SK-N-SH treated with all-trans-retinoic acid at 6 μM for 48 hours (cell line): Measurements from ENCODE around the gene TOM1L2.

Experiments used
- ATAC-seq: fragments of 200-7000 bp; cut with Tn5 transposase; 3 replicates; pipeline ENCODE4 v1.9.1; 2020; ENCODE audit warnings: mild to moderate bottlenecking, moderate library complexity
- CSDC2 ChIP-seq: fragments of 250-450 bp; sonication (Bioruptor Pico); IDR thresholded peaks from 2 replicates; pipeline ENCODE4 v1.5.0; 2020; ENCODE audit warnings: mild to moderate bottlenecking, moderate library complexity
- CSRNP3 ChIP-seq: fragments of 250-450 bp; sonication (Bioruptor Pico); IDR thresholded peaks from 2 replicates; pipeline ENCODE4 v1.5.1; 2021; ENCODE audit warnings: mild to moderate bottlenecking, moderate library complexity
- ESRRG ChIP-seq: fragments of 250-450 bp; sonication (Bioruptor Pico); IDR thresholded peaks from 2 replicates; pipeline ENCODE4 v1.6.1; 2021; ENCODE audit warnings: mild to moderate bottlenecking
- GLIS3 ChIP-seq: fragments of 250-450 bp; sonication (Bioruptor Pico); IDR thresholded peaks from 2 replicates; pipeline ENCODE4 v1.5.0; 2020; ENCODE audit warnings: mild to moderate bottlenecking, moderate library complexity
- ISL1 ChIP-seq: fragments of 250-450 bp; sonication (Bioruptor Pico); IDR thresholded peaks from 2 replicates; pipeline ENCODE4 v2.1.2; 2022; ENCODE audit warnings: mild to moderate bottlenecking, moderate library complexity
- OSR1 ChIP-seq: fragments of 250-450 bp; sonication (Bioruptor Pico); IDR thresholded peaks from 2 replicates; pipeline ENCODE4 v1.8.0; 2022; ENCODE audit warnings: moderate library complexity, mild to moderate bottlenecking, inconsistent platforms
- PPARA ChIP-seq: fragments of 250-450 bp; sonication (Bioruptor Pico); IDR thresholded peaks from 2 replicates; pipeline ENCODE4 v1.5.0; 2020; ENCODE audit warnings: mild to moderate bottlenecking, borderline replicate concordance
- RARB ChIP-seq: fragments of 250-450 bp; sonication (Bioruptor Pico); IDR thresholded peaks from 2 replicates; pipeline ENCODE4 v1.8.0; 2021; ENCODE audit warnings: mild to moderate bottlenecking, moderate library complexity
- SNAI2 ChIP-seq: fragments of 250-450 bp; sonication (Bioruptor Pico); IDR thresholded peaks from 2 replicates; pipeline ENCODE4 v1.5.0; 2020; ENCODE audit warnings: mild to moderate bottlenecking, moderate library complexity
- TCF4 ChIP-seq: fragments of 250-450 bp; sonication (Bioruptor Pico); IDR thresholded peaks from 2 replicates; pipeline ENCODE4 v1.8.0; 2021; ENCODE audit warnings: mild to moderate bottlenecking, moderate library complexity, borderline replicate concordance
- TOX ChIP-seq: fragments of 250-450 bp; sonication (Bioruptor Pico); IDR thresholded peaks from 2 replicates; pipeline ENCODE4 v1.8.0; 2021; ENCODE audit warnings: mild to moderate bottlenecking, moderate library complexity, borderline replicate concordance
- TSHZ2 ChIP-seq: fragments of 250-450 bp; sonication (Bioruptor Pico); IDR thresholded peaks from 2 replicates; pipeline ENCODE4 v1.5.0; 2020; ENCODE audit warnings: mild to moderate bottlenecking, moderate library complexity
- ZC3H10 ChIP-seq: fragments of 250-450 bp; sonication (Bioruptor Pico); IDR thresholded peaks from 2 replicates; pipeline ENCODE4 v1.5.1; 2021; ENCODE audit warnings: mild to moderate bottlenecking, moderate library complexity
- ZFP3 ChIP-seq: fragments of 250-450 bp; sonication (Bioruptor Pico); IDR thresholded peaks from 2 replicates; pipeline ENCODE4 v1.5.0; 2020; ENCODE audit warnings: mild to moderate bottlenecking, moderate library complexity
- ZFP30 ChIP-seq: fragments of 450-650 bp; formaldehyde crosslinking; IDR thresholded peaks from 2 replicates; pipeline ENCODE4 v1.5.0; 2022; ENCODE audit warnings: mild to moderate bottlenecking, moderate library complexity
- ZNF70 ChIP-seq: fragments of 450-650 bp; formaldehyde crosslinking; IDR thresholded peaks from 2 replicates; pipeline ENCODE4 v1.5.0; 2020; ENCODE audit warnings: mild to moderate bottlenecking, moderate library complexity
- TF ChIP-seq, protein P1 (sequence below): fragments of 250-450 bp; sonication (Bioruptor Pico); IDR thresholded peaks from 2 replicates; pipeline ENCODE4 v1.8.0; 2020; ENCODE audit warnings: mild to moderate bottlenecking, moderate library complexity, borderline replicate concordance

Gene TOM1L2

DNA sequence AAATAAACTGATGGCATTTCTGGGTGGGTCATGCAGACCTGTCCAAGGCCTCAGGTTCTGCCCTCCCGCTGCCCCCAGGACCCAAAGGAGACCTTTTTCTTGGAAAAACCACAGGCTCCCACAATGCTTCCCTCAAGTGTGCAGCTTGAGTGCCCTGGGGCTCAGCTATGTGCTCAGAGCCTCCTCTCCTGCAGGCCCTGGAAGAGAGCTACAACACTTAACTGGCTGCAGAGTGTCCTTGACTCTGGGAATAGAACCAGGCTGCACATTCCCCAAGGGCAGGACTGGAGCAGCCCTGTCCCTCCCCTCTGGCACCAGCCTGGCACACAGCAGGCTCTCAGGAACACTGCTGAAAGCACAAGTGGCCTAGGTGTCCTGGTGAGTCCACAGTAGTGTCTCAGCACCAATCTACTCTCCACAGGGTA is 130.6 kb downstream of the TOM1L2 start (continued):
- TF ChIP-seq CSRNP3 (CRISPR knock-in tag) (no peak), TOX (CRISPR knock-in tag) (no peak), CSDC2 (CRISPR knock-in tag) (no peak), ZFP3 (no peak), TSHZ2 (CRISPR knock-in tag) (no peak), GLIS3 (CRISPR knock-in tag) (no peak), RARB (CRISPR knock-in tag) (no peak), OSR1 (CRISPR knock-in tag) (no peak)

DNA sequence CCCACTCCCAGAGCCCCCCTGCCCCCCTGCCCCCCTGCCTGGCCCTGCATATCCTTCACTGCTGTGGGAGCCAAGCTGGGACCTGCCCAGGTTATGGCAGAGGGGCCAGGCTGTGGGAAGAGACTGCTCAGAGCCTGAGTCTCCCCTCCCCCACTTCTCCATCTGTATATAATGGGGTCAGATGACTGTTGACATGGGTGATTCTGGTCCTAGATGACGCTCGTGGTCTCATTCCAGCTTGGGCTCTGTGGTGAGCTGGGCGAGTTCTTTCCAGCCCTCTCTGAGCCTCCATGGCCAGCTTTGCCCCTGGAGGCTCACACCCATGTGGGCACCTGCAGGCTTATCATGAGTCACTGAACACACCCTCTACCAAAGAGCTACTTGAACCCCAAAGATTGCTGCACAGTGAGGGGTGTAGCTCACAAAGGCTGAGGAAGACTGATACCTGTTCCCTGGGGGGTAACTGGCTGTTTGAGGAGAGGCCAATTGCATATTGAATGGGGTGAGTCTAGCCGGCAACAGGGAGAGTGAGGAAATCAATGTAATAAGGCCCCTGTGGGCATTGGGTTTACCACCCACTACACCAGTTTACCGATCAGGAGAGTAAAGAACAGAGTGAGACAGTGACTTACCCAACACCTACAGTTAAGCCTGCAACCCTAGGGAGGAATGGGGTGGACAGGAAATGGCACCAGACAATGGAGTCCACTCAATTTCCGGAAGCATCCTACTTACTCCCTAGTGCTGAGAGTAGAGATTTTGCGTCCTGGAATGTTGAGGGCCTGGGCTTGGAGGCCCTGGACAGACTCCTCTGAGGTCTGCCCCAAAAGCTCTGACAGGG is 131.2 kb downstream of the TOM1L2 start:
- TF ChIP-seq PPARA (CRISPR knock-in tag) (no peak), TOX (CRISPR knock-in tag) (no peak), ZFP30 (CRISPR knock-in tag) (no peak), ZNF70 (no peak), TCF4 (no peak)
- TF ChIP-seq, protein P1, sequence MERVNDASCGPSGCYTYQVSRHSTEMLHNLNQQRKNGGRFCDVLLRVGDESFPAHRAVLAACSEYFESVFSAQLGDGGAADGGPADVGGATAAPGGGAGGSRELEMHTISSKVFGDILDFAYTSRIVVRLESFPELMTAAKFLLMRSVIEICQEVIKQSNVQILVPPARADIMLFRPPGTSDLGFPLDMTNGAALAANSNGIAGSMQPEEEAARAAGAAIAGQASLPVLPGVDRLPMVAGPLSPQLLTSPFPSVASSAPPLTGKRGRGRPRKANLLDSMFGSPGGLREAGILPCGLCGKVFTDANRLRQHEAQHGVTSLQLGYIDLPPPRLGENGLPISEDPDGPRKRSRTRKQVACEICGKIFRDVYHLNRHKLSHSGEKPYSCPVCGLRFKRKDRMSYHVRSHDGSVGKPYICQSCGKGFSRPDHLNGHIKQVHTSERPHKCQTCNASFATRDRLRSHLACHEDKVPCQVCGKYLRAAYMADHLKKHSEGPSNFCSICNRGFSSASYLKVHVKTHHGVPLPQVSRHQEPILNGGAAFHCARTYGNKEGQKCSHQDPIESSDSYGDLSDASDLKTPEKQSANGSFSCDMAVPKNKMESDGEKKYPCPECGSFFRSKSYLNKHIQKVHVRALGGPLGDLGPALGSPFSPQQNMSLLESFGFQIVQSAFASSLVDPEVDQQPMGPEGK = no peak
- ATAC-seq = peak; percentile 3; the same call in 2 of the 3 replicates

- ATAC-seq = peak; percentile 65
These were observed 132.2 kb downstream of the TOM1L2 start for GRCh38 chr17:17839791-17840707.

More at GRCh38 chr17:17839791-17840707, 132.2 kb downstream of the TOM1L2 start:
- TF ChIP-seq SNAI2 (CRISPR knock-in tag) (peak; percentile 14; the same call in 1 of the 2 replicates), GLIS3 (CRISPR knock-in tag) (no peak), CSRNP3 (CRISPR knock-in tag) (peak; percentile 67; the same call in 1 of the 2 replicates), PPARA (CRISPR knock-in tag) (no peak), ZC3H10 (CRISPR knock-in tag) (peak; percentile 66), ZFP3 (peak; percentile 58), ESRRG (CRISPR knock-in tag) (0 out of 2 replicates have a peak, but pooled peaks have one; percentile 35), ZNF70 (no peak), ISL1 (CRISPR knock-in tag) (peak; percentile 22; the same call in 1 of the 2 replicates)
- TF ChIP-seq, protein P1 = no peak
- TF ChIP-seq, all 23 proteins: peak for 6
